Tibial nerve (tissue), 4 donors: ENCODE data around the gene TOMM20. TPM values are rescaled to one million over a fixed set of nuclear protein-coding genes. Genes with fewer than 3 reads are reported as not detected.
"Not testable (repeated sequence)": the region's sequence is repeated elsewhere in the genome, so short reads cannot be mapped to it uniquely, and the experiment has no call there.

Experiments
- DNase-seq, 2 donors: peaks; one replicate each; pipeline ENCODE4 v3.0.0-alpha.2; 2019; ENCODE audit warnings: low spot score in 2 of 2
- H3K27ac ChIP-seq, 4 donors: fragments of 200-600 bp; sonication (generic) in 3 of 4; one replicate each; pipeline ENCODE4 v1.5.1; 2017 to 2019; ENCODE audit warnings: mild to moderate bottlenecking in 1 of 4
- H3K27me3 ChIP-seq, 2 donors: fragments of 200-600 bp; sonication (generic) in 1 of 2; one replicate each; pipeline versions ENCODE4 v1.5.1 to v1.6.0; 2017 to 2019
- H3K36me3 ChIP-seq, 3 donors: fragments of 200-600 bp; sonication (generic); one replicate each; pipeline ENCODE4 v1.5.1; 2018 to 2019
- H3K4me1 ChIP-seq, 4 donors: fragments of 200-600 bp; sonication (generic) in 3 of 4; one replicate each; pipeline ENCODE4 v1.5.1; 2017 to 2019
- H3K4me3 ChIP-seq, 4 donors: fragments of 200-600 bp; sonication (generic) in 3 of 4; one replicate each; pipeline ENCODE4 v1.5.1; 2017 to 2019; ENCODE audit warnings: mild to moderate bottlenecking in 1 of 4, moderate library complexity in 1 of 4
- H3K9me3 ChIP-seq, 4 donors: fragments of 200-600 bp; sonication (generic) in 3 of 4; one replicate each; pipeline ENCODE4 v1.5.1; 2017 to 2019
- EP300 ChIP-seq, 2 donors: sonication (generic); formaldehyde crosslinking; IDR thresholded peaks; one replicate each; pipeline ENCODE4 v1.6.1; 2017; ENCODE audit warnings: antibody characterized with exemption in 2 of 2, mild to moderate bottlenecking in 1 of 2
- POLR2A ChIP-seq, 2 donors: fragments of 450-650 bp; IDR thresholded peaks; one replicate each; pipeline ENCODE4 v1.6.1; 2017; ENCODE audit warnings: antibody characterized with exemption in 2 of 2, mild to moderate bottlenecking in 2 of 2, moderate library complexity in 2 of 2
- WGBS, 2 donors: methylation state at CpG; one replicate each; pipeline ENCODE4 v1.1.5; 2018; 5-methylcytosine and 5-hydroxymethylcytosine counted together
- total RNA-seq, 4 donors: library from RNA; depleted of rRNA; stranded (reverse); fragments of >200 nt; gene quantifications; one replicate each; pipeline ENCODE4 v1.1.0, GENCODE V29; 2016
- TF ChIP-seq, protein P1 (sequence below), 5 experiments: fragments of 200-600 bp in 3 of 5; fragments of 450-650 bp in 2 of 5; sonication (generic) in 3 of 5; IDR thresholded peaks; one replicate each; pipeline ENCODE4 v1.5.1; 2016 to 2019; ENCODE audit warnings: antibody characterized with exemption in 5 of 5, mild to moderate bottlenecking in 3 of 5, moderate library complexity in 2 of 5

Gene TOMM20
- total RNA-seq, 4 donors from 2014 or later: 57.6 to 105 (median 83.1) TPM

DNA sequence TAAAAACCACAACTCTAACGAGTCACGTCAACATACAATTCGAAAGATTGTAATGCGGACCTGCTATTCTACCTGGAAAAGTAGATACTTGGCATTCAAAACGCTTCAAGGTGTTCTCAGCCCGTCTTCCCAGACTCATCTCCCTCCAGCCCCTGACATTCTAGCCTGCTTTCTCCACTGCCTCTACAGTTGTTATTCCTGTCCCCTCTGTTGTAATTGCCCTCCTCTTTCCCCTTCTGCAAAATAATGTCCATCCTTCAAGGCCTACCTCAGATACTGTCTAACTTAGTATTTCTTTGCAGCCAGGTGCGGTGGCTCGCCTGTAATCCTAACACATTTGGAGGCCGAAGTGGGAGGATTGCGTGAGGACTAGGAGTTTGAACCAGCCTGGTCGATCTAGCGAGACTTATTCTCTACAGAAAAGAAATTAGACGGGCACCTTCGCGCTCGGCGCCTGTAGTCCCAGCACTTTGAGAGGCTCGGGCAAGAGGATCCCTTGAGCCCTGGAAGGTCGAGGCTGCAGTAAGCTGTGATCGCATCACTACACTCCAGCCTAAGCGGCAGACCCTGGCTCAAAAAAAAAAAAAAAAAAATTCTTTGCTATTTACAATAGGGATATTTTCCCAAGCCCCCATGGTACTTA is 33.2 kb upstream of the TOMM20 start:
- Histone ChIP-seq H3K36me3 (peaks cover 0 to 22% (median 0%) of the 10 kb centered on the region in 3 donors), H3K27me3 (no peaks in the 10 kb centered on the region), H3K27ac (peak overlapping the region; percentile 54 to 93 (median 90)), H3K4me1 (peaks cover 0 to 33% (median 6%) of the 10 kb centered on the region in 4 donors), H3K9me3 (no peaks in the 10 kb centered on the region), H3K4me3 (peak overlapping the region; percentile 69 to 89 (median 72))
- 61 to 63% methylated on average over 21 of the region's 21 CpGs for WGBS, 2 donors
- TF ChIP-seq EP300 (IDR thresholded peaks at IDR 0.05) (no peak), POLR2A (IDR thresholded peaks at IDR 0.05) (no peak)
- TF ChIP-seq, protein P1, sequence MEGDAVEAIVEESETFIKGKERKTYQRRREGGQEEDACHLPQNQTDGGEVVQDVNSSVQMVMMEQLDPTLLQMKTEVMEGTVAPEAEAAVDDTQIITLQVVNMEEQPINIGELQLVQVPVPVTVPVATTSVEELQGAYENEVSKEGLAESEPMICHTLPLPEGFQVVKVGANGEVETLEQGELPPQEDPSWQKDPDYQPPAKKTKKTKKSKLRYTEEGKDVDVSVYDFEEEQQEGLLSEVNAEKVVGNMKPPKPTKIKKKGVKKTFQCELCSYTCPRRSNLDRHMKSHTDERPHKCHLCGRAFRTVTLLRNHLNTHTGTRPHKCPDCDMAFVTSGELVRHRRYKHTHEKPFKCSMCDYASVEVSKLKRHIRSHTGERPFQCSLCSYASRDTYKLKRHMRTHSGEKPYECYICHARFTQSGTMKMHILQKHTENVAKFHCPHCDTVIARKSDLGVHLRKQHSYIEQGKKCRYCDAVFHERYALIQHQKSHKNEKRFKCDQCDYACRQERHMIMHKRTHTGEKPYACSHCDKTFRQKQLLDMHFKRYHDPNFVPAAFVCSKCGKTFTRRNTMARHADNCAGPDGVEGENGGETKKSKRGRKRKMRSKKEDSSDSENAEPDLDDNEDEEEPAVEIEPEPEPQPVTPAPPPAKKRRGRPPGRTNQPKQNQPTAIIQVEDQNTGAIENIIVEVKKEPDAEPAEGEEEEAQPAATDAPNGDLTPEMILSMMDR (IDR thresholded peaks at IDR 0.05): no peak
- no peak for DNase-seq

DNA sequence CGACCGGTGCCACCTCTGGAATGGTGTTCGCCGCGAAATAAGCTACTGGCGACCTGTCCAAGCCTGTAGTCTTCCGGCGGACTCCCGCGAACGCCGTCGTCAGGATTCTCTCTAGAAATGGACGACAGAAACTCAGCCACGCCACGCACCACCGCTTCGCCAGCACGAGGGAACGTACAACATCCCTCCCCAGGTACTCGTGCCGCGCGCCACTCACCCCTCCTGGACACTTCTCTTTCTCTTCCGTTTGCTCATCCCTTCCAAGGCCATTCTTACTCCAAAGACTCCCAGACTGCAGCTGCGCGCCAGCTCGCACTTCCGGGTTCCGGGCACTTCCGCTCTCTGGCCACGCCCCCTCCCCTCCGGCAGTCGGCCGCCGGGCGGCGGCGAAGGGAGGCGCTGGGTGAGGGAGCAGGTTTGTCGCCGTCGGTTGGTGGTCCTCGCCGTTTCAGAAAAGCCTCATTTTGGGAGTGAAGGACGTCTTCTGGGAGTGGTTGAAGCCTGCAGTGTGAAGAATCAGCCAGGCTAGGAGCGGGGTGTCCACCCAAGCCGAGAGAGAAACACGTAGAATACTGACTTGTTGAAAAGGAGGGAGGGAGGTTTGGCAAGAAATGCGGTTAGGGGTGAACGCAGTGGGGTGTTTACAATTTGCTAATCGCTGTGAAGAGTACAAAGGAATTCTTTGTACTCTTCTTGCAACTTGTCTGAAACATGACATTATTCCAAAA is 32.5 kb upstream of the TOMM20 start, which contains the start of gene RBM34:
Gene RBM34 (minus strand): TSS at position 294 of the 728 bp plus-strand sequence. CDS start 24 bp downstream, at position 270.
- peaks cover 0 to 29% (median 0%) of the 10 kb centered on the region in 3 donors for H3K36me3 ChIP-seq
- peak within 1 kb of the TSS; percentile 54 to 93 (median 90) for H3K27ac ChIP-seq
- peak within 1 kb of the TSS; percentile 69 to 89 (median 72) for H3K4me3 ChIP-seq
- peaks cover 0 to 40% (median 6%) of the 10 kb centered on the region in 4 donors for H3K4me1 ChIP-seq
- 0% methylated on average over 52 of the region's 52 CpGs for WGBS, 2 donors
- peak; percentile 83 to 89 for DNase-seq
- TF ChIP-seq, protein P1 (IDR thresholded peaks at IDR 0.05): peak in 3 of 5 experiments; percentile 36 to 76 (median 74)
- TF ChIP-seq POLR2A (IDR thresholded peaks at IDR 0.05) (peak; percentile 99 to 100), EP300 (IDR thresholded peaks at IDR 0.05) (peak in 1 of 2 donors; percentile 99)
- no peaks in the 10 kb centered on the region for H3K27me3 ChIP-seq
- H3K9me3 ChIP-seq: no peaks in the 10 kb centered on the region

DNA sequence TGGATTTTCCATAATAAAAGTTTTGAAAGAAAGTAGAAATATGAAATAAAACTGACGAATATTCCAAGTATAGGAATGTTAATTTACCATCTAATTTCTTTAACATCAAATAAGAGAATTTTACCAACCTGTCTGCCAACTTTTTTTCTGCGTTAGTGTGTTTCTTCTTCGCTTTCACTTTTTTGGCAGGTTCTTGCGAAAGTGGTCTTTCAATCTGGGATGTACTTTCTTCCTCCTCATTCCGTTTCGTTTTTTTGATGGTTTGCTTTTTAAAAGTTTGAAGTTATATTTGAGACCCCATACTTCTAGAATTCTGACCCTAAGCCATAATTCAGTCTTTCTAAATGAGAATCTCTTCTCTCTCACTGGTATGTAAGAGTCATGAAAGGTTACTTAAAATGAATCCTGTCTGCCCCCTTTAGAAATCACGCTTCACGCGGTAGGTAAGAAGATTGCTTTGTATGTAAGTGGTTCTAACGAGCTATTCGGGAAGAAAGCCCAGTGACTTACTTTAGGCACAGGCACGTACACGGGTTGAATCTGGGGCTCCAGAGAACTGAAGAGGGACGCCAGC is 31.8 kb upstream of the TOMM20 start:
- TF ChIP-seq POLR2A (IDR thresholded peaks at IDR 0.05) (no peak), EP300 (IDR thresholded peaks at IDR 0.05) (no peak)
- TF ChIP-seq, protein P1 (IDR thresholded peaks at IDR 0.05): no peak
- Histone ChIP-seq H3K36me3 (peaks cover 0 to 31% (median 0%) of the 10 kb centered on the region in 3 donors), H3K4me3 (peak overlapping the region; percentile 69 to 89 (median 72)), H3K9me3 (no peaks in the 10 kb centered on the region), H3K27me3 (no peaks in the 10 kb centered on the region), H3K4me1 (peaks cover 0 to 40% (median 6%) of the 10 kb centered on the region in 4 donors), H3K27ac (peak overlapping the region; percentile 54 to 93 (median 90))
- WGBS, 2 donors: 11 to 13% methylated on average over 14 of the region's 14 CpGs
- no peak for DNase-seq

- not testable (repeated sequence) for H3K27ac ChIP-seq
Measured at GRCh38 chr1:235159930-235160329, 31.3 kb upstream of the TOMM20 start.

DNA sequence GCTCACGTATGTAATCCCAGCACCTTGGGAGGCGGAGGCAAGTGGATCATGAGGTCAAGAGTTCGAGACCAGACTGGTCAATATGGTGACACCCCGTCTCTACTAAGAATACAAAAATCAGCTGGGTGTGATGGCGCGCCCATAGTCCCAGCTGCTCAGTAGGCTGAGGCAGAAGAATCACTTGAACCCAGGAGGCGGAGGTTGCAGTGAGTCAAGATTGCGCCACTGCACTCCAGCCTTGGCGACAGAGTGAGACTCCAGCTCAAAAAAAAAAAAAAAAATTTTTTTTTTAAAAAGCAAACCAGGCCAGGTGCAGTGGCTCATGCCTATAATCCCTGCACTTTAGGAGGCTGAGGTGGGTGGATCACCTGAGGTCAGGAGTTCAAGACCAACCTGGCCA is 30.6 kb upstream of the TOMM20 start:
- peaks cover 0 to 43% (median 0%) of the 10 kb centered on the region in 3 donors for H3K36me3 ChIP-seq
- H3K27ac ChIP-seq, H3K4me3 ChIP-seq, H3K9me3 ChIP-seq, DNase-seq, H3K27me3 ChIP-seq: not testable (repeated sequence)
- WGBS, 2 donors: 93 to 96% methylated on average over 9 of the region's 9 CpGs
- H3K4me1 ChIP-seq: peaks cover 0 to 47% (median 6%) of the 10 kb centered on the region in 4 donors

More at GRCh38 chr1:235159930-235160329, 31.3 kb upstream of the TOMM20 start:
- not testable (repeated sequence) for H3K27me3 ChIP-seq, DNase-seq, H3K9me3 ChIP-seq
- peak overlapping the region in 2 of 4 donors; percentile 72 to 89 for H3K4me3 ChIP-seq
- peaks cover 0 to 41% (median 6%) of the 10 kb centered on the region in 4 donors for H3K4me1 ChIP-seq
- 84 to 87% methylated on average over 9 of the region's 9 CpGs for WGBS, 2 donors
- peaks cover 0 to 37% (median 0%) of the 10 kb centered on the region in 3 donors for H3K36me3 ChIP-seq
